Diencephalon (tissue), 1 donor: Measurements from ENCODE around the gene NDUFAF8. TPM values are rescaled to one million over a fixed set of nuclear protein-coding genes. Genes with fewer than 3 reads are reported as not detected.

Source experiments
- total RNA-seq: library from RNA; depleted of rRNA; stranded (reverse); fragments of >200 nt; gene quantifications from one replicate; pipeline ENCODE4 v1.2.3, GENCODE V29; 2014

Gene NDUFAF8
- total RNA-seq = 28.1 TPM

GRCh38 chr17:81238815-81239713, at the start of gene NDUFAF8, which contains the start of gene TEPSIN:
Gene NDUFAF8, plus strand, starts transcription at chr17:81239318. Its CDS starts 46 bp downstream, at chr17:81239364.
Gene TEPSIN, minus strand, starts transcription at chr17:81239055. Its CDS starts 22 bp downstream, at chr17:81239033.

GRCh38 chr17:81222906-81223761, 16.0 kb upstream of the NDUFAF8 start, which contains the start of gene CEP131:
Gene CEP131, minus strand, starts transcription at chr17:81222965. Its CDS starts 2,909 bp downstream, at chr17:81220056.

Other genes with a start within 250 kb of the NDUFAF8 start
- gene CHMP6, start 247.5 kb upstream of the NDUFAF8 start, total RNA-seq = 22.6 TPM
- 13.4 TPM for gene BAIAP2, start 204.2 kb upstream of the NDUFAF8 start, total RNA-seq
- not detected for gene PVALEF, start 73.8 kb upstream of the NDUFAF8 start, total RNA-seq
- 17.8 TPM for gene AATK, start 73.1 kb upstream of the NDUFAF8 start, total RNA-seq
- gene CEP131, start 16.4 kb upstream of the NDUFAF8 start, total RNA-seq = 11.1 TPM
- gene TEPSIN, start 263 bp upstream of the NDUFAF8 start, total RNA-seq = 8.5 TPM
- gene SLC38A10, start 56.0 kb downstream of the NDUFAF8 start, total RNA-seq = 21.9 TPM
- 10.6 TPM for gene BAHCC1, start 156.1 kb downstream of the NDUFAF8 start, total RNA-seq